ENCODE data around the gene PHETA2.
"Not testable (repeated sequence)": the region's sequence is repeated elsewhere in the genome, so short reads cannot be mapped to it uniquely, and the experiment has no call there.

PHETA2 gene

GRCh38 chr22:42069801-42070516, 4.1 kb upstream of the PHETA2 start:
- DNase-seq (ENCODE audit: low spot score), result no peak

- DNase-seq (ENCODE audit: low spot score), result peak; percentile 94
Measured at GRCh38 chr22:42070517-42071422, 3.3 kb upstream of the PHETA2 start, which contains the start of gene NAGA. NAGA (minus strand) TSS chr22:42070812; CDS start chr22:42070297, 515 bp downstream.

- not testable (repeated sequence) for DNase-seq (ENCODE audit: low spot score)
Measured at GRCh38 chr22:42071508-42071907, 2.5 kb upstream of the PHETA2 start.

GRCh38 chr22:42072606-42073330, 1.3 kb upstream of the PHETA2 start:
- no peak for DNase-seq (ENCODE audit: low spot score)

- no peak for DNase-seq (ENCODE audit: low spot score)
Measured at GRCh38 chr22:42073621-42074041, 417 bp upstream of the PHETA2 start.

GRCh38 chr22:42074846-42075676, 1.0 kb downstream of the PHETA2 start:
- no peak for DNase-seq (ENCODE audit: low spot score)

GRCh38 chr22:42076764-42077485, 2.9 kb downstream of the PHETA2 start:
- DNase-seq (ENCODE audit: low spot score), result no peak

GRCh38 chr22:42077486-42078125, 3.6 kb downstream of the PHETA2 start:
- DNase-seq (ENCODE audit: low spot score), result no peak

- DNase-seq (ENCODE audit: low spot score), result no peak
Measured at GRCh38 chr22:42078469-42079318, 4.6 kb downstream of the PHETA2 start.

GRCh38 chr22:42079319-42080251, 5.5 kb downstream of the PHETA2 start, which contains the start of gene SMDT1:
SMDT1 (plus strand) TSS chr22:42079700; CDS start chr22:42079769, 69 bp downstream.
- peak; percentile 100 for DNase-seq (ENCODE audit: low spot score)

GRCh38 chr22:42080287-42080686, 6.2 kb downstream of the PHETA2 start:
- no peak for DNase-seq (ENCODE audit: low spot score)

- no peak for DNase-seq (ENCODE audit: low spot score)
Measured at GRCh38 chr22:42083119-42083518, 9.1 kb downstream of the PHETA2 start.

- DNase-seq (ENCODE audit: low spot score), result no peak
Measured at GRCh38 chr22:42084874-42085273, 10.8 kb downstream of the PHETA2 start.

GRCh38 chr22:42086051-42086450, 12.0 kb downstream of the PHETA2 start:
- no peak for DNase-seq (ENCODE audit: low spot score)

GRCh38 chr22:42090596-42091454, 16.8 kb downstream of the PHETA2 start, which contains the start of gene NDUFA6:
NDUFA6 (minus strand) TSS chr22:42090772; CDS start chr22:42090744, 28 bp downstream.
- DNase-seq (ENCODE audit: low spot score), result peak; percentile 99

- DNase-seq (ENCODE audit: low spot score), result no peak
Measured at GRCh38 chr22:42091455-42091782, 17.4 kb downstream of the PHETA2 start.

GRCh38 chr22:42101199-42101598, 27.2 kb downstream of the PHETA2 start:
- DNase-seq (ENCODE audit: low spot score), result no peak
